Thymus (tissue), 11 donors: ENCODE data around the gene HOXA11. TPM values are rescaled to one million over a fixed set of nuclear protein-coding genes. Genes with fewer than 3 reads are reported as not detected.

Source experiments
- DNase-seq, 9 donors: peaks; one replicate each; pipeline ENCODE4 v3.0.0-alpha.2; 2013; ENCODE audit warnings: low spot score in 9 of 9, low read depth in 6 of 9, missing footprints in 1 of 9
- H3K27ac ChIP-seq, 2 donors: one replicate each; pipeline ENCODE4 v1.5.1; 2013; ENCODE audit warnings: control low read depth in 1 of 2, low read depth in 1 of 2, low read length in 1 of 2, mild to moderate bottlenecking in 1 of 2, moderate library complexity in 1 of 2
- H3K27me3 ChIP-seq, 2 donors: one replicate each; pipeline ENCODE4 v1.5.1; 2013; ENCODE audit warnings: low read length in 1 of 2; ENCODE audit not compliant: control insufficient read depth in 2 of 2, insufficient read depth in 1 of 2
- H3K36me3 ChIP-seq, 2 donors: one replicate each; pipeline ENCODE4 v1.5.1; 2013; ENCODE audit warnings: low read length in 1 of 2, mild to moderate bottlenecking in 1 of 2, moderate library complexity in 1 of 2; ENCODE audit not compliant: control insufficient read depth in 2 of 2, insufficient read depth in 2 of 2
- H3K4me1 ChIP-seq, 2 donors: one replicate each; pipeline ENCODE4 v1.5.1; 2013; ENCODE audit warnings: low read length in 2 of 2; ENCODE audit not compliant: control insufficient read depth in 2 of 2, insufficient read depth in 2 of 2
- H3K4me3 ChIP-seq, 2 donors: one replicate each; pipeline ENCODE4 v1.5.1; 2013; ENCODE audit warnings: low read length in 2 of 2, control low read depth in 1 of 2, mild to moderate bottlenecking in 1 of 2
- H3K9me3 ChIP-seq, 2 donors: one replicate each; pipeline ENCODE4 v1.5.1; 2013; ENCODE audit warnings: low read length in 1 of 2, mild to moderate bottlenecking in 1 of 2; ENCODE audit not compliant: control insufficient read depth in 2 of 2, insufficient read depth in 1 of 2
- WGBS: extraction: QIAGEN DNeasy Blood & Tissue Kit; methylation state at CpG from one replicate; pipeline ENCODE4 v1.1.7; 2013; 5-methylcytosine and 5-hydroxymethylcytosine counted together
- polyA plus RNA-seq: library from polyadenylated mRNA; stranded (reverse); fragments of 200-250 nt; gene quantifications from one replicate; pipeline ENCODE4 v1.2.3, GENCODE V29; 2013
- total RNA-seq: library from RNA; stranded (reverse); fragments of 120-200 nt; gene quantifications from one replicate; pipeline ENCODE4 v1.2.4, GENCODE V29; 2013
- donor health status: healthy.

The HOXA11 gene
- total and polyA plus RNA-seq, 2 donors = under 0.01 TPM; not detected in 1

GRCh38 chr7:27208998-27209397 is 24.0 kb upstream of the HOXA11 start:
- no peak for DNase-seq
- H3K27me3 ChIP-seq = peaks cover 88 to 100% of the 10 kb centered on the region in 2 donors
- H3K27ac ChIP-seq = no peak overlapping the region
- H3K9me3 ChIP-seq = peaks cover 0 to 11% of the 10 kb centered on the region in 2 donors
- peaks cover 3 to 5% of the 10 kb centered on the region in 2 donors for H3K4me1 ChIP-seq
- WGBS = 77% methylated on average over 4 of the region's 4 CpGs
- no peak overlapping the region for H3K4me3 ChIP-seq
- H3K36me3 ChIP-seq = no peaks in the 10 kb centered on the region

DNA sequence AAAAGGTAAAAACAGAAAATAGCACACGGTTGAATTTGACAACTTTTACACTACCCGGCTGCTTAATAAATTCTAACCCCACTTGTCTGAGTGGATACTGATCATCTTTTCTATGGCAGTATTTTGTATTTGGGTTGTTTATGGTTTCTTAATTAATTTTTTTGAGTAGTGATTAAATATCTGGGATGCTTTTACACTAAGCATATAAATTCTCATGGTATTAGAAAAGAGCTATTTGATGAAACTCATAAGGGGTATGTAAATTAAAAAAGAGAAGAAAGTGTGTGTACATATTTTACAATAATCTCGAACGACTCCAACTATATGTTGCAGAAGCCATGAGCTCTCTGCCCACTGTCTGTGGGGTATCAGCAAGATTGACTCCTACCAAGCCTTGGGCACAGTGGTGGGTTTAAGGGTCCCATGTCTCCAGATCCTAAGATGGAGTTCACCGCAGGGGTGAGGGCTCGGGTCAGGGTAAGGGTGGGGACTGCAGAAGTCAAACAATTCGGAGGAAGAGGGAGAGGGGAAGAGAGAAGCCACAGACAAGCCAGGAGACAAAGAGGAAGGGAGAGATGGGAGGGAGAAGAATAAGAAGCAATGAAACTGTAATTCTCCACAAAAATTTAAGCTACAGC is 22.4 kb upstream of the HOXA11 start:
- no peak for DNase-seq
- Histone ChIP-seq H3K27ac (no peak overlapping the region), H3K27me3 (peaks cover 88 to 100% of the 10 kb centered on the region in 2 donors), H3K36me3 (no peaks in the 10 kb centered on the region), H3K4me3 (no peak overlapping the region), H3K9me3 (peaks cover 0 to 11% of the 10 kb centered on the region in 2 donors), H3K4me1 (peaks cover 3 to 5% of the 10 kb centered on the region in 2 donors)
- WGBS = 18% methylated on average over 7 of the region's 7 CpGs

DNA sequence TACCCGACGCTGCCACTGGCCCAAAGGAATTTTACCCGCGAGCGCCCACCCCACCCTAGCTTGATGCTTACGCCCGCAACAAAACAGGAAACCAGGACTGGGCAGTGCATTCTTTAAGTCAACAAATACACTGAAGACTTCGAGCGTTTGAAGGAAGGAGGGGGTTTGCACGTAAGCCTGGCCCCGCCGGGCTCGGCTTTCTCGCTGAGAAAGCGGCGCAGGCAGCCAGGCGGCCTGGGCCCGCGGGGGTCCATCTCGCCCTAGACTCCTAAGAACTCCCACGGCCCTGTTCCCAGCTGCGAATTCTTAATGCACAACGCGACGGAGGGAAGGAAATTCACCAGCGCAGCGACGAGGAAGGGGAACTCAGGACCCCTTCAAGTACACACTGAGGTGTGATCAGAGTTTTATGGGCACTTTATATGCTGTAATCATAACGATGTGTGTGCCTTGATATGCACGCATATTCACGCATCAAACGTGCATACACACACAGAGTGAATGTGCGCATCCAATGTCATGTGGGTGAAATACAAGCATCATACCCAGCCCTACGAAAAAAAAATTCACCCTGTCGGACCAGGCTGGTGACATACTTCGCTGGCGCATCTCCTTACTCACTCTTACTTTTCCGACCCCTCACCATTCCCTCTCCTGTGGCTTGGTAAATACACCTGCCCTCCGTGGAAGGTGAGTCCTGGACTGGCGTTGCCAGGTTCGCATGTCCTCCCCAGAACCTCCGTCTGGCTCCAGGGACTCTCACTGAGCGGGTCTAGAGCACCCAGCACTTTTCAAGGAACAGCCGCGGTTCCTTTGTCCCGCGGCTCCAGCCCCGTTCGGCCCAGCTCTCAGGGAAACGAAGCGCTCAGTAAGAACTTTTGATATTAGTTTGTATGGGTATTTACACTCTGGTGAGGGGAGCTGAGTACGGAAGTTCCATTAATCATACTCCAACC is 20.6 kb upstream of the HOXA11 start:
- Histone ChIP-seq H3K4me1 (peaks cover 3 to 5% of the 10 kb centered on the region in 2 donors), H3K27ac (no peak overlapping the region), H3K27me3 (peaks cover 89 to 100% of the 10 kb centered on the region in 2 donors), H3K36me3 (no peaks in the 10 kb centered on the region), H3K9me3 (peaks cover 1 to 8% of the 10 kb centered on the region in 2 donors), H3K4me3 (no peak overlapping the region)
- 8% methylated on average over 52 of the region's 52 CpGs for WGBS
- DNase-seq = no peak

DNA sequence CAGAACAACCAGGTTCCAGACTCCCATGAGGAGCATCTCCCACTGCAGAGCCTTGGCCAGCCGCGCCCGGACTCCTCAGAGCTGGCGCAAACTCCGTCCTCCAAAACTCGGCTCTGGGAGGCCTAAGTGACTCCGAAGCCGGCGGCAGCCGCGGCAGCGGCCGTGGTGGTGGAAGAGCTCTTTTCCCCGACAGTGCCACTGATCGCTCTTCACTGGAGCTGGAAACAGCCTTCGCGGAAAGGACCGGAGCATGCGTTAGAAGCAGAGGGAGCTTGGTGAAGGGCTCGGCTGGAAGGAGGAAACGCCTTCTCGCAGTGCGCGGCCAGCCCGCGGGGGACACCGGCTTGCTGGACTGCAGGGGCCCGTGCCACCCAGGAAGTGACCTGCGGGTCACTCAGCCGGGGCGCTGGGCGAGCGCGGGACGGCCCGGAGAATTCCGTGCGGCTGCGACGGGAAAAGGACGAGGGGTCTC is 19.9 kb upstream of the HOXA11 start:
- Histone ChIP-seq H3K4me1 (peaks cover 5 to 6% of the 10 kb centered on the region in 2 donors), H3K4me3 (no peak overlapping the region)
- no peak for DNase-seq

DNA sequence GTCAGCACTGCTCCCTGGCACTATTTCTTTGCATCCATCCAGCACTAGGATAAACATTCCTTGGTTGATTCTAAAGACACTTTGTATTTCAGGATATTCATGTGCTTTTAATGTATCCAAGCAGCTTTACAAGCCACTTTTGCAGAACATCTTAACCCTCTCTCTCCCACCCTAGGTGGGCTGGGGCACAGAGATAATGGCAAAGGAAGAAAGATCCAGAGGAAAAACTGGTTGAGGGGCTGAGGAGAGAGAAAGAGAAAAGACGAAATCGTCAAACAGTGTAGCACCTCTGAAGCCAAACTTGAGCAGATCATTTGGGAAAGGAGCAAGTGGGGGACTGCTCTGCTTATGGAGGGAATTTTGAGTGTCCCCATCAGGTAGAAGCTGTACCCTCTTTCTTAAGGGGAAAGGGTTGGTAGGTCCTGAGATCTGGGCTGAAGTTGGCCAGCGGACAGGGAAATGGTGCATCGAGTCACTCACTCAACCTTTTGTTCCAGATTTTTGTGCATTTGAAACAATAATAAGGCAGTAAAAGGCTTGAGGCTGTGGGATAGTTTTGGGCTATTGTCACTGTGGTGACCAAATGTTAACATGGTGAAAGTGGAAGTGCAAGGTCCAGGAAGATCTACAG is 19.0 kb upstream of the HOXA11 start:
- Histone ChIP-seq H3K4me3 (no peak overlapping the region), H3K9me3 (peaks cover 1 to 4% of the 10 kb centered on the region in 2 donors), H3K36me3 (no peaks in the 10 kb centered on the region), H3K27me3 (peaks cover 91 to 97% of the 10 kb centered on the region in 2 donors), H3K4me1 (peaks cover 7 to 14% of the 10 kb centered on the region in 2 donors), H3K27ac (no peak overlapping the region)
- DNase-seq = no peak
- 24% methylated on average over 4 of the region's 4 CpGs for WGBS

More for the DNA sequence above, 19.9 kb upstream of the HOXA11 start:
- H3K27me3 ChIP-seq = peaks cover 89 to 99% of the 10 kb centered on the region in 2 donors
- 8% methylated on average over 41 of the region's 41 CpGs for WGBS
- H3K9me3 ChIP-seq = peaks cover 1 to 4% of the 10 kb centered on the region in 2 donors
- H3K27ac ChIP-seq = no peak overlapping the region
- no peaks in the 10 kb centered on the region for H3K36me3 ChIP-seq

GRCh38 chr7:27203365-27203953 is 18.4 kb upstream of the HOXA11 start:
- H3K27ac ChIP-seq = no peak overlapping the region
- WGBS = 10% methylated on average over 10 of the region's 10 CpGs
- H3K27me3 ChIP-seq = peaks cover 91 to 97% of the 10 kb centered on the region in 2 donors
- no peak for DNase-seq
- peaks cover 9 to 16% of the 10 kb centered on the region in 2 donors for H3K4me1 ChIP-seq
- no peak overlapping the region for H3K4me3 ChIP-seq
- H3K36me3 ChIP-seq = no peaks in the 10 kb centered on the region
- peaks cover 1 to 4% of the 10 kb centered on the region in 2 donors for H3K9me3 ChIP-seq

DNA sequence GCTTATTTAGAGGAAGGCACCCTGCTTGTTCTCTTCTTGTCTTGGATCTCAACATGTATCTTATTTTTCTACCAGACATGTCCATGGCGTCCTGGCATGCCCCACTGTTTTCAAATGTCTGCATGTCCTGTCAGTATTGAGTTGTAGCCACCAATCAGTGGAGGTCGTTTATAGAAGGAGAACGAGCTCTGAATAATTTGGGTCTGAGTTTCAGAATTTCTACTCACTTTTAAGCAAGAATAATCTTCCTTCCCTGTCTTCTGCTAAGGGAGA is 17.8 kb upstream of the HOXA11 start:
- peaks cover 9 to 16% of the 10 kb centered on the region in 2 donors for H3K4me1 ChIP-seq

GRCh38 chr7:27202018-27202861 is 17.2 kb upstream of the HOXA11 start:
- Histone ChIP-seq H3K36me3 (no peaks in the 10 kb centered on the region), H3K4me1 (peaks cover 9 to 16% of the 10 kb centered on the region in 2 donors), H3K27me3 (peaks cover 93 to 97% of the 10 kb centered on the region in 2 donors), H3K9me3 (peaks cover 1 to 4% of the 10 kb centered on the region in 2 donors), H3K27ac (no peak overlapping the region), H3K4me3 (no peak overlapping the region)
- DNase-seq = no peak
- WGBS = 18% methylated on average over 30 of the region's 30 CpGs

More for the DNA sequence above, 17.8 kb upstream of the HOXA11 start:
- DNase-seq = no peak
- H3K36me3 ChIP-seq = no peaks in the 10 kb centered on the region
- H3K27me3 ChIP-seq = peaks cover 92 to 97% of the 10 kb centered on the region in 2 donors
- no peak overlapping the region for H3K27ac ChIP-seq
- peaks cover 1 to 4% of the 10 kb centered on the region in 2 donors for H3K9me3 ChIP-seq
- WGBS = 12% methylated on average over 3 of the region's 3 CpGs
- no peak overlapping the region for H3K4me3 ChIP-seq
